K562 (cell line): ENCODE data around the gene UBASH3B. TPM values are rescaled to one million over a fixed set of nuclear protein-coding genes. Genes with fewer than 3 reads are reported as not detected.

Source experiments
- CBFB ChIP-seq: sonication (generic); formaldehyde crosslinking; IDR thresholded peaks from 2 replicates; pipeline ENCODE4 v1.4.0; 2020; ENCODE audit warnings: mild to moderate bottlenecking, missing genetic modification reagents
- CGGBP1 ChIP-seq: fragments of 250-450 bp; sonication (Bioruptor Pico); IDR thresholded peaks from 2 replicates; pipeline ENCODE4 v1.9.0; 2021; ENCODE audit warnings: mild to moderate bottlenecking
- CREB5 ChIP-seq: fragments of 250-450 bp; sonication (Bioruptor Pico); IDR thresholded peaks from 2 replicates; pipeline ENCODE4 v1.5.0; 2020; ENCODE audit warnings: mild to moderate bottlenecking
- MCM7 ChIP-seq, 2 experiments: fragments of 450-650 bp; IDR thresholded peaks; 2 replicates each; pipeline ENCODE4 v1.6.1; 2016 to 2018
- MTA2 ChIP-seq: fragments of 450-650 bp; IDR thresholded peaks from 2 replicates; pipeline ENCODE4 v1.6.1; 2016; ENCODE audit warnings: low read depth
- SLC30A9 ChIP-seq: fragments of 250-450 bp; sonication (Bioruptor Pico); IDR thresholded peaks from 2 replicates; pipeline ENCODE4 v1.8.0; 2022; ENCODE audit warnings: mild to moderate bottlenecking, moderate library complexity
- WHSC1 ChIP-seq: IDR thresholded peaks from one replicate; pipeline ENCODE4 v1.6.1; 2012; ENCODE audit warnings: low read length, control low read depth, inconsistent platforms
- ZBTB17 ChIP-seq: fragments of 450-650 bp; formaldehyde crosslinking; IDR thresholded peaks from 2 replicates; pipeline ENCODE4 v1.4.0; 2020; ENCODE audit warnings: mild to moderate bottlenecking
- ZBTB33 ChIP-seq: sonication (generic); formaldehyde crosslinking; IDR thresholded peaks from 2 replicates; pipeline ENCODE4 v1.8.1; 2023; ENCODE audit warnings: mild to moderate bottlenecking, missing genetic modification reagents
- ZNF586 ChIP-seq: fragments of 450-650 bp; formaldehyde crosslinking; conservative IDR thresholded peaks from 2 replicates; pipeline ENCODE4 v1.4.0; 2020; ENCODE audit warnings: mild to moderate bottlenecking, moderate library complexity
- ZNF79 ChIP-seq: fragments of 250-450 bp; sonication (Bioruptor Pico); IDR thresholded peaks from 2 replicates; pipeline ENCODE4 v1.4.0; 2020; ENCODE audit warnings: low read depth, mild to moderate bottlenecking, moderate library complexity
- polyA plus RNA-seq, 8 experiments: library from polyadenylated mRNA; depleted of rRNA in 4 of 8; stranded (reverse) in 5 of 8; unstranded in 3 of 8; fragments of >200 nt; fragmentation: Nextera tagmentation in 2 of 8; fragmentation: Illumina TruSeq in 1 of 8; extraction: Ambion mirVana in 2 of 8; extraction: Trizol in 1 of 8; gene quantifications; 2 replicates each; pipeline versions ENCODE4 v1.2.1 to v1.2.3, GENCODE V29; 2011 to 2014; ENCODE audit warnings: inconsistent platforms in 1 of 8, missing spikeins in 1 of 8
- total RNA-seq, 7 experiments: library from RNA; depleted of rRNA in 6 of 7; stranded (reverse); fragments of >200 nt in 6 of 7; fragmentation: Illumina TruSeq in 2 of 7; extraction: Trizol in 2 of 7; gene quantifications; 2 replicates each; pipeline versions ENCODE4 v1.2.1 to v1.2.3, GENCODE V29; 2011 to 2021; ENCODE audit warnings: low replicate concordance in 1 of 7

UBASH3B gene
- total and polyA plus RNA-seq, 9 of the 15 experiments (the other 6 are each of a cell fraction or from before 2014, with no cell fraction given), result 0.01 to 0.31 (median 0.08) TPM; not detected in 2

- TF ChIP-seq ZBTB33 (CRISPR knock-in tag) (no peak), ZNF586 (no peak), SLC30A9 (CRISPR knock-in tag) (no peak), WHSC1 (no peak), MTA2 (no peak), ZBTB17 (no peak), MCM7 (IDR thresholded peaks at IDR 0.05) (no peak), CREB5 (CRISPR knock-in tag) (no peak), ZNF79 (CRISPR knock-in tag) (no peak), CGGBP1 (CRISPR knock-in tag) (no peak), CBFB (no peak)
Observed at GRCh38 chr11:122690384-122690783, 34.9 kb downstream of the UBASH3B start (continued).
